SKM-1 (cell line): ENCODE measurements around the gene SBNO2.
"Not testable (repeated sequence)": the region's sequence is repeated elsewhere in the genome, so short reads cannot be mapped to it uniquely, and the experiment has no call there.

Experiments used
- DNase-seq: peaks from one replicate; lab custom pipeline; 2025; ENCODE audit not compliant: unreplicated experiment; lab: John Stamatoyannopoulos, UW

SBNO2 gene

GRCh38 chr19:1121395-1121794, 52.7 kb downstream of the SBNO2 start:
- no peak for DNase-seq

GRCh38 chr19:1119475-1120217, 54.4 kb downstream of the SBNO2 start:
- no peak for DNase-seq

- DNase-seq: no peak
Measured at GRCh38 chr19:1118999-1119398, 55.1 kb downstream of the SBNO2 start.

- no peak for DNase-seq
Measured at GRCh38 chr19:1117654-1118053, 56.4 kb downstream of the SBNO2 start.

GRCh38 chr19:1116726-1117581, 57.1 kb downstream of the SBNO2 start:
- DNase-seq: no peak

- no peak for DNase-seq
Measured at GRCh38 chr19:1115646-1116420, 58.2 kb downstream of the SBNO2 start.

GRCh38 chr19:1114728-1115127, 59.3 kb downstream of the SBNO2 start:
- not testable (repeated sequence) for DNase-seq

- no peak for DNase-seq
Measured at GRCh38 chr19:1113986-1114483, 60.0 kb downstream of the SBNO2 start.

GRCh38 chr19:1113030-1113985, 60.8 kb downstream of the SBNO2 start:
- DNase-seq: no peak

- no peak for DNase-seq
Measured at GRCh38 chr19:1112268-1113029, 61.6 kb downstream of the SBNO2 start.

GRCh38 chr19:1111641-1112267, 62.3 kb downstream of the SBNO2 start:
- no peak for DNase-seq

- DNase-seq: no peak
Measured at GRCh38 chr19:1110809-1111640, 63.0 kb downstream of the SBNO2 start.

GRCh38 chr19:1109697-1110671, 64.1 kb downstream of the SBNO2 start:
- no peak for DNase-seq

- no peak for DNase-seq
Measured at GRCh38 chr19:1109032-1109551, 65.0 kb downstream of the SBNO2 start.

- no peak for DNase-seq
Measured at GRCh38 chr19:1108291-1109031, 65.6 kb downstream of the SBNO2 start.

- no peak for DNase-seq
Measured at GRCh38 chr19:1107661-1108261, 66.3 kb downstream of the SBNO2 start.
